GM12873 (cell line): ENCODE results near the gene LHFPL3.

Experiments
- TF ChIP-seq, protein P1 (sequence below): IDR thresholded peaks from 2 replicates; pipeline ENCODE4 v1.5.1; 2012; ENCODE audit warnings: low read depth, mild to moderate bottlenecking, moderate library complexity, low read length, control low read depth; ENCODE audit not compliant: insufficient read depth; ENCODE audit errors: missing control alignments

The LHFPL3 gene

DNA sequence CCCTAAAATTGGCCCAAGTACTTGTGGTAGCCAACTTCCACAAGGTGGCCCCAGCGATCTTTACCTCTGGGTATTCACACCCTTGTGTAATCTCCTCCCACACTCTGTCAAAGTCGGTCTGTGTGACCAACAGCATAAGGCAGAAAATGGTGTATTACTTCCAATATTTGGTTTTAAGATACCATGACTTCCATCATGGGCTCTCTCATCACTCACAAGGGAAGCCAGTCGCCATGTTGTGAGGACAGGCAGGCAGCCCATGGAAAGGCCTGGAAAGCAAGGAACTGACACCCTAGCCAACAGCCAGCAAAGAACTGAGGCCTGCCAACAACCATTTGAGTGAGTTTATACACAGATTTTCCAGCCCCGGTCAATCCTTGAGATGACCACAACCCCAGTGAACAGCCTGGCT, 594.6 kb downstream of the LHFPL3 start:
- TF ChIP-seq, protein P1, sequence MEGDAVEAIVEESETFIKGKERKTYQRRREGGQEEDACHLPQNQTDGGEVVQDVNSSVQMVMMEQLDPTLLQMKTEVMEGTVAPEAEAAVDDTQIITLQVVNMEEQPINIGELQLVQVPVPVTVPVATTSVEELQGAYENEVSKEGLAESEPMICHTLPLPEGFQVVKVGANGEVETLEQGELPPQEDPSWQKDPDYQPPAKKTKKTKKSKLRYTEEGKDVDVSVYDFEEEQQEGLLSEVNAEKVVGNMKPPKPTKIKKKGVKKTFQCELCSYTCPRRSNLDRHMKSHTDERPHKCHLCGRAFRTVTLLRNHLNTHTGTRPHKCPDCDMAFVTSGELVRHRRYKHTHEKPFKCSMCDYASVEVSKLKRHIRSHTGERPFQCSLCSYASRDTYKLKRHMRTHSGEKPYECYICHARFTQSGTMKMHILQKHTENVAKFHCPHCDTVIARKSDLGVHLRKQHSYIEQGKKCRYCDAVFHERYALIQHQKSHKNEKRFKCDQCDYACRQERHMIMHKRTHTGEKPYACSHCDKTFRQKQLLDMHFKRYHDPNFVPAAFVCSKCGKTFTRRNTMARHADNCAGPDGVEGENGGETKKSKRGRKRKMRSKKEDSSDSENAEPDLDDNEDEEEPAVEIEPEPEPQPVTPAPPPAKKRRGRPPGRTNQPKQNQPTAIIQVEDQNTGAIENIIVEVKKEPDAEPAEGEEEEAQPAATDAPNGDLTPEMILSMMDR: peak; percentile 88

- TF ChIP-seq, protein P1: no peak
Measured at GRCh38 chr7:104926601-104927041, 598.2 kb downstream of the LHFPL3 start.

DNA sequence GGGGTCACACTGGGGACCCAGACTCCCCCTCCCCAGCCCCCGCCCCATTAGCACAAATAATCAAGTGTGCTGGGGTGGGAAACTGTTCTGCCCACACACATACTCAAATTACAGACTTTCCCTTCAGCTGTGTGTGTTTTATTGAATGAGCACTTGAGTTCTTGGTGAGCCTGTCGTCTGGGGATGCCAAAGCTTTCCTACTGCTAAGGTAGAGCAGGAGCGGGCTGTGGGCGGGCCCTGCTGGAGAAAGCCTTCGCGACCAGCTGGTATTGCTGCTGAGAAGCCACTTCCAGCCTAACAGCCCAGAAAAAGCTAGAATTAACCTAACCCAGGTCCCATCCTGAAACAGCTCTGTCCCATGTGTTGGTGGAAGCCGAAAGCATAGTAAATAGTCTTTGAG, 598.7 kb downstream of the LHFPL3 start:
- TF ChIP-seq, protein P1: no peak

DNA sequence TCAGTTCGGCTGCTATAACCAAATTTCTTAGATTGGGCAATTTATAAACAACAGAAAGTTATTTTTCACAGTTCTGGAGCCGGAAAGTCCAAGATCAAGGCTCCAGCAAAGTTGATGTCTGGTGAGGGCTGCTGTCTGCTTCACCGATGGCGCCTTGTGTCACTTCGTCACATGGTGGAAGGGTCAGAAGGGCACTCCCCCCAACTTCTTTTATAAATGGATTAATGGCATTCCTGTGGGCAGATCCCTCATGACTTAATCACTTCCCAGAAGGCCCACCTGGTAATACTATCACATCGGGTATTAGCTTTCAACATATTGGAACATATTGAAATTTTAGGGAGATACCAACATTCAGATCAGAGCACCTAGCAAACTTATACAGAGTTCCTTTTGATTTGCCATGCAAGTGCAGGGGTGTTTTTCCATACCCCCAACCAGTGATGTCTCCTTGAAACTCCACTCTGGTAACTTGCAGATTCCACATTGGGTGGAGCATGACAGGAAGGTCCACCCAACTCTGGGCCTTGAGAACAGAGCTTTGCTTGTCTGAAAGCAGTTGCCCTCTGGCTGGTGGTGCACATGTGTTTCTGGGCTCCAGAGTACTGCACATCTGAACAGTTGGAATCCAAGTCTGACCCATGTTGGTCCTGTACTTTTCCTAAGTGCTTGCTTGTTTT, 600.5 kb downstream of the LHFPL3 start:
- TF ChIP-seq, protein P1: no peak

DNA sequence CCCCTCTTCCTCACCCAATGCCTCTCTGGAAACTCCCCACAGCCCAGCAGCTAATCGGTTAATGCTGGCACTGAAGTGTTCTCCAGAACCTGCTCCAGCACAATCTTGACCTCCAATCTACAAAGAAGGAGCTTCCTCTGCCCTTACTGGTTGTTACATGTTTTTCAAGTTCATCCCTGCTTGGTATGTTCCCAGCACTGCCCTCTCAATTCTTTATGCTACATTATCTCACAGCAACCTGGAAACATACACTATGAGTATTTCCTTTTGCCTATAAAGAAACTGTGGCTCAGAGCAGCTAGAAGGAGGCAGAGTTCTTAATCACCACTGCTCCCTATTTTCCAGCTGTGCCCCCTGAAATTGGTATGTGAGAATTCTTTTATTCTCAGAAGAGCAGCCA, 601.5 kb downstream of the LHFPL3 start:
- TF ChIP-seq, protein P1: no peak

- TF ChIP-seq, protein P1: no peak
Measured at GRCh38 chr7:104931181-104931781, 602.9 kb downstream of the LHFPL3 start.

DNA sequence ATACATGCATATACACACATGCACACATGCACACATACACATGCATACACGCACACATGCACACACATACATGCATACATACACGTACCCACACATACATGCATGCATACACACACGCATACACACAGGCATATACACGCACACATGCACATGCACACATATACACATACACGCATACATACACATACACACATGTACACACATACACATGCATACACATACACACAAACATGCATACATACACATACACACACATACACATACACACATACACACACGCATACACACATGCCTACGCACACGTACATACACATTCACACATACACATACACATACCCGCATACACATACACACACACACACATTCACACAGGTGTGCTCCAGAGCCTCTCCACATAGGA, 604.6 kb downstream of the LHFPL3 start:
- TF ChIP-seq, protein P1: no peak
